Upper lobe of right lung (tissue), 1 donor: Measurements from ENCODE around the gene FNDC3A. TPM values are rescaled to one million over a fixed set of nuclear protein-coding genes. Genes with fewer than 3 reads are reported as not detected.
A peak's percentile ranks its signal among the peaks of the same experiment; 100 is the strongest.

ENCODE experiments used
- ATAC-seq: fragments of 200-7000 bp; cut with Tn5 transposase; one replicate; pipeline ENCODE4 v1.9.1; 2020; ENCODE audit warnings: mild to moderate bottlenecking, moderate library complexity
- DNase-seq: peaks from one replicate; pipeline ENCODE4 v3.0.0-alpha.2; 2020
- H3K27ac ChIP-seq: fragments of 200-600 bp; one replicate; pipeline ENCODE4 v1.8.0; 2022
- H3K27me3 ChIP-seq: fragments of 200-600 bp; one replicate; pipeline ENCODE4 v1.8.0; 2022; ENCODE audit warnings: mild to moderate bottlenecking
- H3K36me3 ChIP-seq: fragments of 200-600 bp; one replicate; pipeline ENCODE4 v1.8.0; 2022
- H3K4me1 ChIP-seq: fragments of 200-600 bp; one replicate; pipeline ENCODE4 v1.8.0; 2022
- H3K4me3 ChIP-seq: fragments of 200-600 bp; one replicate; pipeline ENCODE4 v1.8.0; 2022; ENCODE audit warnings: mild to moderate bottlenecking
- H3K9me3 ChIP-seq: fragments of 200-600 bp; one replicate; pipeline ENCODE4 v1.8.0; 2022
- intact Hi-C: fragments of 100-400 bp; cut with DNase I; formaldehyde crosslinking; loops from one replicate; pipeline ENCODE4 v1.11.0; 2022
- total RNA-seq: library from RNA; stranded (reverse); fragmentation: NEBNext Ultra II Directional; extraction: Animal tissue kit (Norgen Biotek cat#: 25700); gene quantifications from one replicate; pipeline ENCODE4 v1.2.1, GENCODE V29; 2021
- TF ChIP-seq, protein P1 (sequence below): fragments of 200-600 bp; IDR thresholded peaks from one replicate; pipeline ENCODE4 v1.8.0; 2022; ENCODE audit warnings: antibody characterized with exemption
- donor health status: DM: no; HTN: yes; CAD: no; lungs with severe emphysema.

Gene FNDC3A
- total RNA-seq, 1 donor from 2014 or later = 59.0 TPM

DNA sequence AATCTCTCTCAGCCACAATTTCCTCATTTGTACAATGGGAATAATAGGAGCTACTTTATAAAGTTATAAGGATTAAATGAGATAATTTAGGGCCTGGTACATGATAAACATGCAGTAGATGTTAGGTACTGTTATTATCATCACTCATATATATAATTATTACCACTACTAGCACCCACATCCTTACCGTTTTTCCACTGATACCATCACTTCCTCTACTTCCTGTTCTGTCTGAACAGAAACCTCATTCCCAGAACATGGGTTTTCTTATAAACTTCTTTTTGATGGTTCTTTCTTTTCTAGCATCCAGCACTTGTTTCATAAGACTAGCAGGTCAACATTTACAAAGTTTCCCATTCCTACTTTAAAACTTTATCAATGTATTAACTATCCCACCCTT is 278.3 kb downstream of the FNDC3A start:
- no peak for ATAC-seq
- TF ChIP-seq, protein P1, sequence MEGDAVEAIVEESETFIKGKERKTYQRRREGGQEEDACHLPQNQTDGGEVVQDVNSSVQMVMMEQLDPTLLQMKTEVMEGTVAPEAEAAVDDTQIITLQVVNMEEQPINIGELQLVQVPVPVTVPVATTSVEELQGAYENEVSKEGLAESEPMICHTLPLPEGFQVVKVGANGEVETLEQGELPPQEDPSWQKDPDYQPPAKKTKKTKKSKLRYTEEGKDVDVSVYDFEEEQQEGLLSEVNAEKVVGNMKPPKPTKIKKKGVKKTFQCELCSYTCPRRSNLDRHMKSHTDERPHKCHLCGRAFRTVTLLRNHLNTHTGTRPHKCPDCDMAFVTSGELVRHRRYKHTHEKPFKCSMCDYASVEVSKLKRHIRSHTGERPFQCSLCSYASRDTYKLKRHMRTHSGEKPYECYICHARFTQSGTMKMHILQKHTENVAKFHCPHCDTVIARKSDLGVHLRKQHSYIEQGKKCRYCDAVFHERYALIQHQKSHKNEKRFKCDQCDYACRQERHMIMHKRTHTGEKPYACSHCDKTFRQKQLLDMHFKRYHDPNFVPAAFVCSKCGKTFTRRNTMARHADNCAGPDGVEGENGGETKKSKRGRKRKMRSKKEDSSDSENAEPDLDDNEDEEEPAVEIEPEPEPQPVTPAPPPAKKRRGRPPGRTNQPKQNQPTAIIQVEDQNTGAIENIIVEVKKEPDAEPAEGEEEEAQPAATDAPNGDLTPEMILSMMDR = no peak

DNA sequence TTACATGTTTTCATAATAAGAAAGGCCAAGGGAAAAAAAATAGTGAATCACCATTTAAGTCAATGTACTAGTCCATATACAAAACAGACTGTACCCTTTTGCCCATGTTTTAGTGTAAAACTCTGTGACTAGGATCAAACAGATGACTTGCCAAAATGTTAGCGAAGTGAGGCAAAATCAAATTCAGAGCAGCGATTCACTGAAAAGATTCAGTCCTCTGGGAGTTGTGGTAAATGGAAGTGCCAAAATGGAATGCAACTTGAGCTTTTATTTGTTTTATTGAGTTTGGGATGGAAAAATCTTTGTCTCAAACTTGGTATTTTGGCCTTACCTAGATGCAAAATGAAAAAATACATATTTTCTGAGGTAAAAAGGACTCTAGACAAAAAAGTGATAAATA is 281.1 kb downstream of the FNDC3A start:
- no peak overlapping the region for H3K4me3 ChIP-seq
- intact Hi-C loops = no loop called here
- H3K4me1 ChIP-seq = no peaks in the 10 kb centered on the region
- TF ChIP-seq, protein P1 = no peak
- ATAC-seq (no peak), DNase-seq (no peak)
- H3K9me3 ChIP-seq = no peaks in the 10 kb centered on the region
- peaks cover 56% of the 10 kb centered on the region for H3K36me3 ChIP-seq
- H3K27ac ChIP-seq = no peak overlapping the region
- no peaks in the 10 kb centered on the region for H3K27me3 ChIP-seq

More for the DNA sequence above, 278.3 kb downstream of the FNDC3A start:
- Histone ChIP-seq H3K4me3 (no peak overlapping the region), H3K4me1 (peaks cover 7% of the 10 kb centered on the region), H3K9me3 (no peaks in the 10 kb centered on the region), H3K27ac (no peak overlapping the region), H3K36me3 (peaks cover 31% of the 10 kb centered on the region), H3K27me3 (no peaks in the 10 kb centered on the region)
- no peak for DNase-seq
- intact Hi-C loops = no loop called here

DNA sequence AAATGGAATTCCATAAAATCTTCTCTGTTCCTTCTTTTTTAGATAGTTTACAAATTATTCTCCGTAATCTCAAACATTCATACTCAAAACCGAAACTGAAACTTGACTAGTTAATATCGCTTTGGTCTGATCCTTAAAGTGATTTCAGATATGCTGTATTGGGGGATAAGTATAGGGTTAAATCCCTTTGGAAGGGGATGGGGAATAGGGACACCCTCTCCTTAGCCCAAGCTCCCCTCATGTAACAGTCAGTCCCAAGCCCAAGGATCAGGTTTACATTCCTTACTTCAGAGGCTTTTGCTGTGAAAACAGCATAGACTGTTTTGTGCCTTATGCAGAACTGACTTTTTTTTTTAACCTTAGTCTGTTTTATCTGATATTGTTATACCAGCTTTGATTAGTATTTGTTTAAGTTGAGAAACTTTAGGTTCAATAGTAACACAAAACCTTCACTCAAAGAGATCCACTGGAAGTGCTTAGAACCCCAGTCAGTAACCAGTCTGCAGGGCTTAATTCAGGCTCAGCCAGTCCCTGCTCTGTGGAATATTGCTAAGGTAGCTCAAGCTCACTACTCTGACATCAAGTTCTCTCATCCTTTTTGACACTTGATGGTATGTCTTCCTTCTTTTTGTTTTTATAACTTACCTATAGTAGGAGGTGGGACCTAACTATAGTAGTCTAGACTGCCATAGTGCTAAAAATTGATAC is 282.5 kb downstream of the FNDC3A start:
- Histone ChIP-seq H3K9me3 (no peaks in the 10 kb centered on the region), H3K27ac (peak overlapping the region; percentile 59), H3K27me3 (no peaks in the 10 kb centered on the region), H3K36me3 (peaks cover 63% of the 10 kb centered on the region), H3K4me1 (no peaks in the 10 kb centered on the region), H3K4me3 (peak overlapping the region; percentile 41)
- ATAC-seq (no peak), DNase-seq (no peak)
- TF ChIP-seq, protein P1 = no peak
- intact Hi-C loops = no loop called here

Other genes with a start within 250 kb of the FNDC3A start
- not detected for gene MLNR, start 244.4 kb downstream of the FNDC3A start, total RNA-seq